Activated B cell treated with CpG ODN at 0.5 μM for 24 hours (primary cell): Measurements from ENCODE around the gene PCDHB6. TPM values are rescaled to one million over a fixed set of nuclear protein-coding genes. Genes with fewer than 3 reads are reported as not detected.
A peak's percentile ranks its signal among the peaks of the same experiment; 100 is the strongest.
"Not testable (repeated sequence)": the region's sequence is repeated elsewhere in the genome, so short reads cannot be mapped to it uniquely, and the experiment has no call there.

Experiments used
- ATAC-seq: fragments of 200-7000 bp; cut with Tn5 transposase; one replicate; pipeline ENCODE4 v1.10.0; 2021; ENCODE audit warnings: low read depth, mild to moderate bottlenecking, moderate library complexity
- CTCF ChIA-PET: fragments of 350-600 bp; sonication (Branson Sonifier 250); formaldehyde crosslinking; loops from one replicate; lab custom pipeline; 2021; ENCODE audit warnings: antibody characterized with exemption; lab: Charles Lee
- POLR2A ChIA-PET: fragments of 350-600 bp; sonication (Branson Sonifier 250); formaldehyde crosslinking; loops from one replicate; lab custom pipeline; 2021; ENCODE audit warnings: antibody characterized with exemption; lab: Charles Lee
- DNase-seq: peaks from one replicate; pipeline ENCODE4 v3.0.0; 2022
- H3K27ac Mint-ChIP-seq: one replicate; pipeline ENCODE4 v1.8.0; 2020; ENCODE audit warnings: mixed read lengths
- H3K27me3 Mint-ChIP-seq: one replicate; pipeline ENCODE4 v1.8.0; 2021; ENCODE audit warnings: mixed read lengths
- H3K36me3 Mint-ChIP-seq: one replicate; pipeline ENCODE4 v1.8.0; 2021; ENCODE audit warnings: low read depth, mixed read lengths
- H3K4me1 Mint-ChIP-seq: one replicate; pipeline ENCODE4 v1.8.0; 2021; ENCODE audit warnings: mixed read lengths
- H3K4me3 Mint-ChIP-seq: one replicate; pipeline ENCODE4 v1.8.0; 2020; ENCODE audit warnings: mild to moderate bottlenecking, mixed read lengths
- H3K9me3 Mint-ChIP-seq: one replicate; pipeline ENCODE4 v1.8.0; 2020; ENCODE audit warnings: mixed read lengths
- intact Hi-C: fragments of 100-400 bp; cut with micrococcal nuclease; formaldehyde crosslinking; loops from one replicate; pipeline ENCODE4 v1.15.1; 2024
- total RNA-seq: library from RNA; stranded (reverse); gene quantifications from 2 replicates; pipeline ENCODE4 v1.2.3, GENCODE V29; 2022
- TF ChIP-seq, protein P1 (sequence below): fragments of 200-600 bp; IDR thresholded peaks from one replicate; pipeline ENCODE4 v1.8.0; 2022; ENCODE audit warnings: antibody characterized with exemption, mild to moderate bottlenecking

The PCDHB6 gene
- total RNA-seq, 1 donor from 2014 or later = not detected

DNA sequence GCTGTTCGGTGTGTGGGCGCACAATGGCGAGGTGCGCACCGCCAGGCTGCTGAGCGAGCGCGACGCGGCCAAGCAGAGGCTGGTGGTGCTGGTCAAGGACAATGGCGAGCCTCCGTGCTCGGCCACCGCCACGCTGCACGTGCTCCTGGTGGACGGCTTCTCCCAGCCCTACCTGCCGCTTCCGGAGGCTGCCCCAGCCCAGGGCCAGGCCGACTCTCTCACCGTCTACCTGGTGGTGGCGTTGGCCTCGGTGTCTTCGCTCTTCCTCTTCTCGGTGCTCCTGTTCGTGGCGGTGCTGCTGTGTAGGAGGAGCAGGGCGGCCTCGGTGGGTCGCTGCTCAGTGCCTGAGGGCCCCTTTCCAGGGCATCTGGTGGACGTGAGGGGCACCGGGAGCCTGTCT is 30.0 kb downstream of the PCDHB6 start:
- CTCF ChIA-PET, H3K4me1 Mint-ChIP-seq, intact Hi-C loops, H3K36me3 Mint-ChIP-seq, H3K4me3 Mint-ChIP-seq, H3K27ac Mint-ChIP-seq, POLR2A ChIA-PET, ATAC-seq, DNase-seq, H3K9me3 Mint-ChIP-seq: not testable (repeated sequence)
- peaks cover 18% of the 10 kb centered on the region for H3K27me3 Mint-ChIP-seq

- H3K9me3 Mint-ChIP-seq = peaks cover 8% of the 10 kb centered on the region
- ChIA-PET POLR2A (no interaction called here), CTCF (no interaction called here)
- ATAC-seq = no peak
- no peak overlapping the region for H3K27ac Mint-ChIP-seq
- no peaks in the 10 kb centered on the region for H3K36me3 Mint-ChIP-seq
- intact Hi-C loops = no loop called here
- H3K27me3 Mint-ChIP-seq = peaks cover 15% of the 10 kb centered on the region
- TF ChIP-seq, protein P1, sequence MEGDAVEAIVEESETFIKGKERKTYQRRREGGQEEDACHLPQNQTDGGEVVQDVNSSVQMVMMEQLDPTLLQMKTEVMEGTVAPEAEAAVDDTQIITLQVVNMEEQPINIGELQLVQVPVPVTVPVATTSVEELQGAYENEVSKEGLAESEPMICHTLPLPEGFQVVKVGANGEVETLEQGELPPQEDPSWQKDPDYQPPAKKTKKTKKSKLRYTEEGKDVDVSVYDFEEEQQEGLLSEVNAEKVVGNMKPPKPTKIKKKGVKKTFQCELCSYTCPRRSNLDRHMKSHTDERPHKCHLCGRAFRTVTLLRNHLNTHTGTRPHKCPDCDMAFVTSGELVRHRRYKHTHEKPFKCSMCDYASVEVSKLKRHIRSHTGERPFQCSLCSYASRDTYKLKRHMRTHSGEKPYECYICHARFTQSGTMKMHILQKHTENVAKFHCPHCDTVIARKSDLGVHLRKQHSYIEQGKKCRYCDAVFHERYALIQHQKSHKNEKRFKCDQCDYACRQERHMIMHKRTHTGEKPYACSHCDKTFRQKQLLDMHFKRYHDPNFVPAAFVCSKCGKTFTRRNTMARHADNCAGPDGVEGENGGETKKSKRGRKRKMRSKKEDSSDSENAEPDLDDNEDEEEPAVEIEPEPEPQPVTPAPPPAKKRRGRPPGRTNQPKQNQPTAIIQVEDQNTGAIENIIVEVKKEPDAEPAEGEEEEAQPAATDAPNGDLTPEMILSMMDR = no peak
- no peaks in the 10 kb centered on the region for H3K4me1 Mint-ChIP-seq
- H3K4me3 Mint-ChIP-seq = no peak overlapping the region
- DNase-seq = no peak
Measured at GRCh38 chr5:141180313-141180712, 30.5 kb downstream of the PCDHB6 start.

DNA sequence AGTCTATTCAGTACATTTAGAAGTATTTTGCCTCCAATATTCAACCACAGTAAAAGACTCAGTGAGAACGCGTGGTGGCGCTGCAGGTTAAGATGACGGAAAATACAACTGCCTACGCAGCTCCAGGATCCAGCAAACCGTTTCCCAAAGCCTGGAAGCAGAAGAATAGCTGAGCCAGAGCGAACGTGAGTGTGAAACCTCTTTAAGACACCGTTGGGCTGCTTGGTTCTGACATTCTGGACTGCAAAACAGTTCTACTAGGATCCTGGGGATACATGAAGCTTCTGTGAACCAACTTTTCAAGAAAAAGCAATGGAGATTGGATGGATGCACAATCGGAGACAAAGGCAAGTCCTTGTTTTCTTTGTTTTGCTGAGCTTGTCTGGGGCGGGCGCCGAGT is 32.4 kb downstream of the PCDHB6 start, which contains the start of gene PCDHB16:
Gene PCDHB16, plus strand, starts transcription at position 140 of the 400 bp plus-strand sequence. Its CDS starts 173 bp downstream, at position 313.
- intact Hi-C loops = no loop called here
- Mint-ChIP-seq H3K27me3 (peaks cover 19% of the 10 kb centered on the region), H3K9me3 (peaks cover 8% of the 10 kb centered on the region), H3K4me1 (peaks cover 4% of the 10 kb centered on the region), H3K4me3 (no peak within 1 kb of the TSS), H3K27ac (no peak within 1 kb of the TSS), H3K36me3 (peaks cover 4% of the 10 kb centered on the region)
- DNase-seq = no peak
- TF ChIP-seq, protein P1 = no peak
- ATAC-seq = no peak
- CTCF ChIA-PET = no interaction called here
- POLR2A ChIA-PET = no interaction called here

DNA sequence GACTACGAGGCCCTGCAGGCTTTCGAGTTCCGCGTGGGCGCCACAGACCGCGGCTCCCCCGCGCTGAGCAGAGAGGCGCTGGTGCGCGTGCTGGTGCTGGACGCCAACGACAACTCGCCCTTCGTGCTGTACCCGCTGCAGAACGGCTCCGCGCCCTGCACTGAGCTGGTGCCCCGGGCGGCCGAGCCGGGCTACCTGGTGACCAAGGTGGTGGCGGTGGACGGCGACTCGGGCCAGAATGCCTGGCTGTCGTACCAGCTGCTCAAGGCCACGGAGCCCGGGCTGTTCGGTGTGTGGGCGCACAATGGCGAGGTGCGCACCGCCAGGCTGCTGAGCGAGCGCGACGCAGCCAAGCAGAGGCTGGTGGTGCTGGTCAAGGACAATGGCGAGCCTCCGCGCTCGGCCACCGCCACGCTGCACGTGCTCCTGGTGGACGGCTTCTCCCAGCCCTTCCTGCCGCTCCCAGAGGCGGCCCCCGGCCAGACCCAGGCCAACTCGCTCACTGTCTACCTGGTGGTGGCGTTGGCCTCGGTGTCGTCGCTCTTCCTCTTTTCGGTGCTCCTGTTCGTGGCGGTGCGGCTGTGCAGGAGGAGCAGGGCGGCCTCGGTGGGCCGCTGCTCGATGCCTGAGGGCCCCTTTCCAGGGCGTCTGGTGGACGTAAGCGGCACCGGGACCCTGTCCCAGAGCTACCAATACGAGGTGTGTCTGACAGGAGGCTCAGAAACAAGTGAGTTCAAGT is 34.4 kb downstream of the PCDHB6 start:
- CTCF ChIA-PET, ATAC-seq, H3K27ac Mint-ChIP-seq, H3K4me3 Mint-ChIP-seq, POLR2A ChIA-PET, DNase-seq, intact Hi-C loops, H3K4me1 Mint-ChIP-seq, H3K36me3 Mint-ChIP-seq: not testable (repeated sequence)
- H3K27me3 Mint-ChIP-seq = peaks cover 22% of the 10 kb centered on the region
- H3K9me3 Mint-ChIP-seq = peaks cover 13% of the 10 kb centered on the region

DNA sequence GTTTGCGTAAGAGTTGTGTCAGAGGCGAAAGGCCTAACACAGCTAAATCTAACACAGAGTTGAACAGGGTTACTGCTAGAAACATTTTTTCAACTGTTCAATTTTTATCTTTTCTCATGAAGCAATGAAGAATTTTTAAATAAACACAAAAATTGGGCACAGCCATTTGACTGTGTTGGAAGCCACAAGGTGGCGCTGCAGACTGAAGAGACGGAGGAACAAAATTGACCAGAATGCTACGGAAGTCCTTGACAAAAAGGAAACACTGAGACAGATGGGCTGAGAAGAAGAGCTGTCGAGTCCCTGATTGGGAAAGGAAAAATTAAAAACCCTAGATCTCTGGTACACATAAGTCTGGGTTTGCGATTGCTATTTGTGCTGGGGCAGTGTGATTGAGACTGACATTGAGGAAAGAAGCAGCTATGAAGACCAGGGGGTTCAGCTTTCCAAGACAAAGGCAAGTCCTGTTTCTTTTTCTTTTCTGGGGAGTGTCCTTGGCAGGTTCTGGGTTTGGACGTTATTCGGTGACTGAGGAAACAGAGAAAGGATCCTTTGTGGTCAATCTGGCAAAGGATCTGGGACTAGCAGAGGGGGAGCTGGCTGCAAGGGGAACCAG is 37.1 kb downstream of the PCDHB6 start, which contains the start of gene PCDHB9:
Gene PCDHB9, plus strand, starts transcription at position 265 of the 616 bp plus-strand sequence. Its CDS starts 158 bp downstream, at position 423.
- intact Hi-C loops = loop anchor here (2.0 kb wide), 1 partner anchor 378 kb away; no protein-coding TSS in a partner anchor
- peaks cover 18% of the 10 kb centered on the region for H3K9me3 Mint-ChIP-seq
- no peak for ATAC-seq

GRCh38 chr5:141188682-141189081 is 38.8 kb downstream of the PCDHB6 start:
- POLR2A ChIA-PET, H3K27ac Mint-ChIP-seq, H3K4me1 Mint-ChIP-seq, H3K4me3 Mint-ChIP-seq, DNase-seq, intact Hi-C loops, CTCF ChIA-PET, ATAC-seq, H3K36me3 Mint-ChIP-seq: not testable (repeated sequence)
- Mint-ChIP-seq H3K9me3 (peaks cover 14% of the 10 kb centered on the region), H3K27me3 (peaks cover 26% of the 10 kb centered on the region)

More for the DNA sequence above, 37.1 kb downstream of the PCDHB6 start, which contains the start of gene PCDHB9:
- no peak for DNase-seq
- ChIA-PET POLR2A (interaction anchor here (0.6 kb wide), 1 partner anchor 953 kb away, joined by 6 read pairs; no protein-coding TSS in a partner anchor), CTCF (interaction anchor here (0.7 to 2.2 kb wide), 3 partner anchors 226 to 384 kb away, joined by 3 to 11 read pairs (median 3); partner anchors contain the start of gene PCDHGA10)
- Mint-ChIP-seq H3K27me3 (peaks cover 26% of the 10 kb centered on the region), H3K4me1 (peaks cover 4% of the 10 kb centered on the region), H3K4me3 (peak within 1 kb of the TSS; percentile 60), H3K27ac (no peak within 1 kb of the TSS), H3K36me3 (peaks cover 4% of the 10 kb centered on the region)
- TF ChIP-seq, protein P1 = no peak

GRCh38 chr5:141189131-141189530 is 39.3 kb downstream of the PCDHB6 start:
- intact Hi-C loops, H3K36me3 Mint-ChIP-seq, H3K4me1 Mint-ChIP-seq, H3K27ac Mint-ChIP-seq, CTCF ChIA-PET, H3K4me3 Mint-ChIP-seq, POLR2A ChIA-PET, ATAC-seq, DNase-seq: not testable (repeated sequence)
- H3K27me3 Mint-ChIP-seq = peaks cover 26% of the 10 kb centered on the region
- peaks cover 14% of the 10 kb centered on the region for H3K9me3 Mint-ChIP-seq
